Subcutaneous abdominal adipose tissue (tissue), 5 donors: ENCODE results near the gene STK32C.

Experiments used
- H3K27ac ChIP-seq: one replicate; pipeline ENCODE4 v1.7.0; 2013; ENCODE audit warnings: low read depth, mild to moderate bottlenecking, inconsistent platforms, low read length, moderate library complexity
- H3K27me3 ChIP-seq, 5 donors: one replicate each; pipeline ENCODE4 v1.7.0; 2013; ENCODE audit warnings: low read length in 5 of 5, inconsistent platforms in 1 of 5; ENCODE audit not compliant: control insufficient read depth in 5 of 5, insufficient read depth in 4 of 5
- H3K36me3 ChIP-seq, 5 donors: one replicate each; pipeline ENCODE4 v1.7.0; 2013; ENCODE audit warnings: low read length in 5 of 5; ENCODE audit not compliant: control insufficient read depth in 5 of 5, insufficient read depth in 5 of 5
- H3K4me1 ChIP-seq, 5 donors: one replicate each; pipeline ENCODE4 v1.7.0; 2013; ENCODE audit warnings: low read length in 5 of 5, mild to moderate bottlenecking in 3 of 5, moderate library complexity in 1 of 5; ENCODE audit not compliant: control insufficient read depth in 5 of 5, insufficient read depth in 5 of 5
- H3K4me3 ChIP-seq, 5 donors: one replicate each; pipeline ENCODE4 v1.7.0; 2013; ENCODE audit warnings: low read length in 5 of 5, low read depth in 1 of 5
- H3K9ac ChIP-seq, 5 donors: one replicate each; pipeline ENCODE4 v1.7.0; 2013; ENCODE audit warnings: low read length in 5 of 5, mild to moderate bottlenecking in 4 of 5, moderate library complexity in 3 of 5
- H3K9me3 ChIP-seq, 5 donors: one replicate each; pipeline ENCODE4 v1.7.0; 2013; ENCODE audit warnings: low read length in 5 of 5; ENCODE audit not compliant: control insufficient read depth in 5 of 5
- donor health status: healthy.
- donor health status: healthy.
- donor health status: healthy.
- donor health status: healthy.
- donor health status: healthy.

Gene STK32C

DNA sequence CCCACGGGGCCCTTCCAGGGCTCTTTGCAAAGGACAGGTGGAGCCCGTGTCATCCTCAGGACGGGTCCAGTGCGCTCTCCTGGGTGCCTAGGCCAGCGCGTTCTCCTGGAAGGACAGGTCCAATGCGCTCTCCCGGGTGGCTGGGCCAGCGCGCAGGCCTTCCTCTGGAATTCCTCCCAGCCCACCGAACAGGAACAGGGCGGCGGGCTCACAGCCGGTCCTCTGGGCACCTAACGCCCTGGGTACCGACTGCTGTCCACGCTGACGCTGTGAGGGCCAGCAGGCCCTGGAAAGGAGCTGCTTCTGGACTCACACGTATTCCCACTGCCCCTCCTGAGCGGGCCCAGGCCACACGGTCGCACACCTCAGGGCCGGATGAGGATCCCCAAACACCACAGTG, 49.3 kb downstream of the STK32C start:
- Histone ChIP-seq H3K27ac (no peak overlapping the region), H3K4me3 (no peak overlapping the region), H3K27me3 (peaks cover 0 to 8% (median 0%) of the 10 kb centered on the region in 5 donors), H3K36me3 (no peaks in the 10 kb centered on the region), H3K9me3 (no peaks in the 10 kb centered on the region), H3K9ac (no peak overlapping the region), H3K4me1 (peaks cover 0 to 4% (median 0%) of the 10 kb centered on the region in 5 donors)

DNA sequence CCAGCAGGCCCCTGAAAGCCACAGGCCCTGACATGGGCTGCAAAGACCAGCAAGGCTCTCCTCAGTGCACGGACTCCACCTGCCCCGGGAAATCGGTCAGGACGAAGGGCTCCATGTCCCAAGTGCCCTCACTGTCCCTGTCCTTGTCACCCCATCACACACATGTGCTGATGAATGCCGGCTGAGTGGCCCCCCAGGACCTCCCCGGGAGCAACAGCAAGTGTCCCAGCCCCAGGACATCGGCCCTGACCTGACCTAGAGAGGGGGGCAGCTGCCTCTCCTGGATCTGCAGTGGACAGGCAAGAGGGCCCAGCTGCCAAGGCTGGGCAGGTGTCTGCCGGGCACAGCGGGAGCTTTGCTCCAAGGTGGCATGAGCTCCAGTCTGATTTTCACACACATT, 49.8 kb downstream of the STK32C start:
- H3K36me3 ChIP-seq: no peaks in the 10 kb centered on the region

DNA sequence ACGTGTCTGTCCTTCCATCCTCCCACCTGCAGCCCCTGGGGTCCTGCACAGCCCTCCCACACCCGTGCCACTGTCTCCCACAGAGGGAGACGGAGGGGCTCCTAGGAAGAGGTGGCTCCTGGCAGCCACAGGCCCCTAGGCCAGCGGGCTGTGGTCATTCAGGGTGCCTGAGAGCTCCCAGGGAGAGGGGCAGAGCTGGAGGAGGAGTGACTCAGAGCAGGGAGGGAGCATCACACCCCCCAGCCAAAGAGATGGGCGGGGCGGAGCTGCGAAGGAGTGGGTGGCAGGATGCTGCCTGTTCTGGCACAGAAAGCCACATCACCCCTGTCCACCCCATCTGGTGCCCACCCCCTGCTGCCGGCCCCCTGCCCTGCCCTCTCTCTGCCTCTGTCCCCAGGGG, 50.5 kb downstream of the STK32C start:
- Histone ChIP-seq H3K9me3 (no peaks in the 10 kb centered on the region), H3K36me3 (no peaks in the 10 kb centered on the region), H3K4me1 (peaks cover 0 to 4% (median 0%) of the 10 kb centered on the region in 5 donors), H3K4me3 (no peak overlapping the region), H3K9ac (no peak overlapping the region), H3K27me3 (peaks cover 0 to 8% (median 0%) of the 10 kb centered on the region in 5 donors), H3K27ac (no peak overlapping the region)

More for the DNA sequence above, 49.8 kb downstream of the STK32C start:
- no peak overlapping the region for H3K4me3 ChIP-seq
- no peak overlapping the region for H3K9ac ChIP-seq
- H3K27me3 ChIP-seq: peaks cover 0 to 8% (median 0%) of the 10 kb centered on the region in 5 donors
- H3K9me3 ChIP-seq: no peaks in the 10 kb centered on the region
- peaks cover 0 to 4% (median 0%) of the 10 kb centered on the region in 5 donors for H3K4me1 ChIP-seq
- no peak overlapping the region for H3K27ac ChIP-seq

GRCh38 chr10:132256866-132257265, 50.9 kb downstream of the STK32C start:
- Histone ChIP-seq H3K9me3 (no peaks in the 10 kb centered on the region), H3K27ac (no peak overlapping the region), H3K36me3 (no peaks in the 10 kb centered on the region), H3K9ac (no peak overlapping the region), H3K27me3 (peaks cover 0 to 8% (median 0%) of the 10 kb centered on the region in 5 donors), H3K4me3 (no peak overlapping the region), H3K4me1 (peaks cover 0 to 4% (median 0%) of the 10 kb centered on the region in 5 donors)

GRCh38 chr10:132255489-132256344, 52.0 kb downstream of the STK32C start:
- H3K4me1 ChIP-seq: peaks cover 0 to 4% (median 0%) of the 10 kb centered on the region in 5 donors
- H3K27ac ChIP-seq: no peak overlapping the region
- peaks cover 0 to 8% (median 0%) of the 10 kb centered on the region in 5 donors for H3K27me3 ChIP-seq
- H3K9me3 ChIP-seq: no peaks in the 10 kb centered on the region
- no peaks in the 10 kb centered on the region for H3K36me3 ChIP-seq
- no peak overlapping the region for H3K9ac ChIP-seq
- no peak overlapping the region for H3K4me3 ChIP-seq

DNA sequence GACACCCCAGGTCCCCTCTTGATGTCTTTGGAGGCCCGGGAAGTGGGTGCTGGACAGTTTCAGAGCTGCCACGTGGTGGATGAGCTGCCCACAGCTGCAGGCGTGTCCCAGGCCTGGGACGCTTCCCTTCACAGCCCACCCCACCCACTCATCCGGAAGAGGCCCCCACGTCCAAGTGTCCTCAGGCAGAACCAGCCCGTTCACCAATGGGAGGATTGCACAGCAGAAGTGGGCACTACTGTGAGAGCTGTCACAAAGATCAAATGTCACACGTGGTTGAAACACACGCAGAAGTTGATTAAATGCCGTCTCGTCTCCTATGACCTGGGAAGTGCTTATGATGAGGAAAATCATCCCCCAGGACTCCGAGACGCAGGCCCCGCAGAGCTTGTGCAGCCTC, 52.9 kb downstream of the STK32C start:
- Histone ChIP-seq H3K9ac (no peak overlapping the region), H3K27ac (no peak overlapping the region), H3K27me3 (peaks cover 0 to 8% (median 0%) of the 10 kb centered on the region in 5 donors), H3K9me3 (no peaks in the 10 kb centered on the region), H3K4me1 (peaks cover 0 to 5% (median 3%) of the 10 kb centered on the region in 5 donors), H3K36me3 (no peaks in the 10 kb centered on the region), H3K4me3 (no peak overlapping the region)

- Histone ChIP-seq H3K9ac (no peak overlapping the region), H3K27me3 (peaks cover 0 to 14% (median 0%) of the 10 kb centered on the region in 5 donors), H3K9me3 (no peaks in the 10 kb centered on the region), H3K4me3 (no peak overlapping the region), H3K4me1 (peaks cover 0 to 12% (median 9%) of the 10 kb centered on the region in 5 donors), H3K27ac (no peak overlapping the region), H3K36me3 (no peaks in the 10 kb centered on the region)
These were observed 54.6 kb downstream of the STK32C start for GRCh38 chr10:132253092-132253687.

DNA sequence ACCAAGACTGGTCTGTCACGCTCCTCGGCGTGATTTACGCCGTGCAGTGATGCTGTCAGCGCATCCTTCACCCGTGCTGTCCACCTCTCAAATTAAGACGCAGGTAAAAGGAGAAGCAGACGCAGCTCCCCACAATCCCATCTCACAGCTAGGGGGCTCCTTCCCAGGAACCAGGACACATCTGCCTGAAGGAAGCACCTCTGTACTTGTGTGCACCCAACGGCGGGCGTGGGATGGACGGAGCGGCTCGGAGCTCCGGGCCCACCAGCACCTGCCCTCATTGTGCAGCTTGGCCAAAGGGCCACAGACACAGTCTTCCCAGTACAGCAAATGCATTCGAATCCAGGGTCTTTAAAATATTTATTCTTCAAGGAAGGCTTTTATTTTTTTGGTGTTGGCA, 55.3 kb downstream of the STK32C start:
- Histone ChIP-seq H3K9me3 (no peaks in the 10 kb centered on the region), H3K9ac (no peak overlapping the region), H3K4me3 (no peak overlapping the region), H3K27me3 (peaks cover 0 to 17% (median 0%) of the 10 kb centered on the region in 5 donors), H3K36me3 (no peaks in the 10 kb centered on the region), H3K27ac (no peak overlapping the region), H3K4me1 (peaks cover 0 to 13% (median 9%) of the 10 kb centered on the region in 5 donors)

- no peak overlapping the region for H3K4me3 ChIP-seq
- no peaks in the 10 kb centered on the region for H3K9me3 ChIP-seq
- H3K36me3 ChIP-seq: no peaks in the 10 kb centered on the region
- peaks cover 0 to 18% (median 0%) of the 10 kb centered on the region in 5 donors for H3K27me3 ChIP-seq
- H3K27ac ChIP-seq: no peak overlapping the region
- peaks cover 0 to 13% (median 9%) of the 10 kb centered on the region in 5 donors for H3K4me1 ChIP-seq
- H3K9ac ChIP-seq: no peak overlapping the region
These were observed 55.8 kb downstream of the STK32C start for GRCh38 chr10:132251928-132252327.
